Measurements from ENCODE around the gene TUBGCP3.

- TF ChIP-seq EP300 (conservative IDR thresholded peaks at IDR 0.05; ENCODE audit: poor library complexity, severe bottlenecking) (no peak), CTCF (IDR thresholded peaks at IDR 0.05; ENCODE audit: poor library complexity, severe bottlenecking) (no peak), POLR2AphosphoS5 (IDR thresholded peaks at IDR 0.05) (no peak), EZH2 (IDR thresholded peaks at IDR 0.05; ENCODE audit: borderline replicate concordance, insufficient read depth, low read length, poor library complexity, severe bottlenecking) (no peak), SMC3 (conservative IDR thresholded peaks at IDR 0.05; ENCODE audit: poor library complexity) (no peak), TAF1 (IDR thresholded peaks at IDR 0.05; ENCODE audit: low read depth) (no peak)
These were observed 74.2 kb downstream of the TUBGCP3 start for GRCh38 chr13:112513761-112514160.
